Fibroblast of lung (primary cell): ENCODE measurements around the gene OS9.
"Not testable (repeated sequence)": the region's sequence is repeated elsewhere in the genome, so short reads cannot be mapped to it uniquely, and the experiment has no call there.

ENCODE experiments used
- CTCF ChIP-seq, 2 donors: IDR thresholded peaks in 1 of 2; conservative IDR thresholded peaks in 1 of 2; 1 replicate in 1 of 2; 2 replicates in 1 of 2; pipeline ENCODE4 v1.5.1; 2011 to 2012; ENCODE audit warnings: low read length in 2 of 2, control low read depth in 1 of 2, inconsistent platforms in 1 of 2, low read depth in 1 of 2, mild to moderate bottlenecking in 1 of 2
- EZH2 ChIP-seq: IDR thresholded peaks from 2 replicates; pipeline ENCODE4 v1.5.1; 2012; ENCODE audit warnings: low read length, control low read depth, mild to moderate bottlenecking; ENCODE audit errors: missing control alignments

DNA sequence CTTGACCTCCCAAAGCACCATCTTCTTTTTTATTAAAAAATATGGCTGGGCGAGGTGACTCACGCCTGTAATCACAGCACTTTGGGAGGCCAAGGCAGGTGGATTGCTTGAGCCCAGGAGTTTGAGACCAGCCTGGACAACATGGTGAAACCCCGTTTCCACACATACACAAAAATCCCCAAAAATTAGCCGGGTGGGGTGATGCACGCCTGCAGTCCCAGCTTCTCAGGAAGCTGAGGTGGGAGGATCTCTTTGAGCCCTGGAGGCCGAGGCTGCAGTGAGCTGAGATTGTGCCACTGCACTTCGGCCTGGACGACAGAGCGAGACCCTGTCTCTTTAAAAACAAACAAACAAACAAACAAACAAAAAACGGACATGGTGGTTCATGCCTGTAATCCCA is 24.2 kb upstream of the OS9 start:
- not testable (repeated sequence) for TF ChIP-seq CTCF (conservative IDR thresholded peaks at IDR 0.05 in 1 of 2, IDR thresholded peaks at IDR 0.05 in 1 of 2; ENCODE audit: low read depth in 1 of 2, low read length in 2 of 2); EZH2
